Measurements from ENCODE around the gene TYROBP.
A peak's percentile ranks its signal among the peaks of the same experiment; 100 is the strongest.
"Not testable (repeated sequence)": the region's sequence is repeated elsewhere in the genome, so short reads cannot be mapped to it uniquely, and the experiment has no call there.

TYROBP gene

DNA sequence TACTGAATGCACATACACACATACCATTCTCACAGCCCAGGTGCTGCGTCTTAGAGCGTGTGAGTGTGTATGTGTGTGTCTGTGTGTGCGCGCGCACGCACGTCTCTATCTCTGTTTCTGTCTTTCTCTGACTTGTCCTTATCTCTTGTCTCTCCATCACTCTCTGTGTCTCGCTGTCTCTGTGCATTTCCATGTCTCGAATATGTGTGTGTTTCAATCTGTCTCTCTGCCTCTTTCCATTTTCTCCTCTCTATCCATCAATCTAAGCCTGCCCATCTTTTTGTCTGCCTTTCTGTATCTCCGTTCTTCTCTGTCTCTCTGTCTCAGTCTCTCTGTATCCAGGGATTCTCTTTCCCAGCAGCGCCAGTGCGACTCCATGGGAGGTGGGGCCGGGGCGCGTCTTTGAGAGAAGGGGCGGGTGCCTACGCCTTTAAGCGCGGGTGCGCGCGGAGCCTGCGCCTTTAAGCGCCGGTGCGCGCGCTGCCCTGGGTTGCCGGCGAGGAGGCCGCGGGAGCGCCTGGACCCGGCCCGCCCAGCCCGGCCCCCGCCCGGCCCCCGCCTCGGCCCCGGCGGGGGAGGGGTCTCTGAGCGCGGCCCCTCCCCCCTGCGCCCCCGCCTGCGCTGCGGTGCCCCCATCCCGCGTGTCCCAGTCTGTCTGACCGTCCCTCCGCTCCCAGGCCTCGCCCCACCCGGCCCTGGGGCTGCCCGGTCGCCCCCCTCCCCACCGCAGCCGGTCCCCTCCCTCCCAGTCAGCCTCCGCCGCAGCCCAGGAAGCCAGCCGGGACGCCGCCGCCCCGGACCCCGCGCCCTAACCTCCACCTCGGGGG is 28.0 kb upstream of the TYROBP start, which contains the start of gene LRFN3:
LRFN3 (plus strand) TSS at position 464 of the 827 bp plus-strand sequence. CDS start 3,052 bp downstream, outside the sequence.
- intact Hi-C loops (cut with DNase I), result loop anchor here (10.0 kb wide), 1 partner anchor 161 kb away; the partner anchor contains the start of gene ARHGAP33
- DNase-seq, result peak; percentile 64 to 98 (median 84)

DNA sequence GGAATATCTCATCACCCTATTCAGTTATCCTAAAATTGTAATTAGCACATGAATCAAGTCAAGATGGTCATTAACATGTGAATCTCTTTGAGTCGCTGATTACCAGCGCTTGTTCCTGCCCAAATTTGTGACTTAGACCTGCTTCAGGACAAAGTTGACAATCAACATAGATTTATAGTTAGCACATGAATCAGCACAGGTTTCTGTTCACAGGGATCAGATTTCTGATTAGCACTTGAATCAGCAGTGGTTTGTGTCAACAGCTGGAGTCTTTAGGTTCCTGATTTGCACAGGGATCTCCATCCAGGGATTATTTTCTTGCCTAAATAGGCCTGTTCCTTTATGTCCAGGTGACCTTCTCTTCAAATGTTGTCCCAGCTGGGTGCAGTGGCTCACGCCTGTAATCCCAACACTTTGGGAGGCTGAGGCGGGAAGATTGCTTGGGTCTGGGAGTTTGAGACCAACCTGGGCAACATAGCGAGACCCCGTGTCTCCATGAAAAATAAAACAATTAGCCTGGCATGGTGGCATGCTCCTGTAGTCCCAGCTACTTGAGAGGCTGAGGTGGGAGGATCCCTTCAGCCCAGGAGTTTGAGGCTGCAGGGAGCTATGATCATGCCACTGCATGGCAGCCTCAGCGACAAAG is 24.3 kb upstream of the TYROBP start:
- peak in 2 of 10 donors; percentile 8 to 39 for DNase-seq
- intact Hi-C loops (cut with DNase I), result loop anchor here (5.0 to 10.0 kb wide), 3 partner anchors 35 to 240 kb away; partner anchors contain the start of gene ARHGAP33

DNA sequence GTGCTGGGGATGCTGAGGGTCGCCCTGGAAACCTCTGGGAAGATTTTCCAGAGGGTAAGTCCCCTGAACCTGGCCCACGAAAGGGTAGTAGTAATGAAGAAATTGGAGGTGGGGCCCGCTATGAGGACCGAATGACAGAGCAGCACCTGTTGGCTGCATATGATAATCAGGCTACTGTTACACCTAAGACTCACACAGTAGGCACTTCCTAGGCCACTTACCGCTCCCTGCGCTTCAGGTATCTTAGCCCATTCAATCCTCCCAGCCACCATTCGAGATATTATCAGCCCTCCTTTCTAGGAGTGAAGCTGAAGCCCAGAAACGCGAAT is 23.7 kb upstream of the TYROBP start:
- DNase-seq, result no peak
- intact Hi-C loops (cut with DNase I), result loop anchor here (1.0 to 10.0 kb wide), 5 partner anchors 35 to 240 kb away; partner anchors contain the start of gene ARHGAP33

DNA sequence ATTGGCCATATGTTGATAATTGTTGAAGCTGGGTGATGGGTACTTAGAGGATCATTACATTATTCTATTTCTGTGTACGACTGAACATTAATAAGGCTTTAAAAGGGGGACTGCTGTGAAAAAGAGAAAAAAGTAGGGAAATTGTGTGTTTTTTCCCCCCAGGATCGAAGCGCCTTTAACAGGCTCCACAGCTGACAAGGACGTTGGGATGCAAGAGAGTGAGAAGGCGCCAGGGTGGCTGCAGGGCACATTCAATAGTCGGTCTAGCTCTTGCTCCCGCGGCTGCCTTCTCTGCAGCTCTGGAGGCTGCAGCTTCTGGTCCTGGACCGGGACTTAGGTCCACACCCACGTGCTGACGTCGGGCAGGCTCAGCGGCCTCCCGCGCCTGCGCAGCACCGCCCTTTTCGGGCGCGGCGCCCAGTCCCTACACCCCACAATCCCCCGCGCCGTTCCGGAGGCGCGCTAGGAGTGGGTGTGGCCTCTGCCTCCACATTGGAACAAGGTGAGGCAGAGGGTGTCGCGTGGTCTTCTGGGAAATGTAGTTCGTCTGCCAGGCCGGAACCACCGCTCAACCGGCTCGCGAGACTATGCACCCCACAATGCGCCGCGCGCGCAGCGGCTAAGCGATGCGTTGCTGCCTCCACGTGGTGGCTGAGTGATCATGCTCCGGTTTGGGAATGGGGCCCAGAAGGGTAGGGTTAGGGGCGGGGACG is 23.2 kb upstream of the TYROBP start:
- peak; percentile 98 to 100 (median 98) for DNase-seq
- intact Hi-C loops (cut with DNase I), result loop anchor here (1.0 to 10.0 kb wide), 5 partner anchors 34 to 239 kb away; partner anchors contain the start of gene ARHGAP33

DNA sequence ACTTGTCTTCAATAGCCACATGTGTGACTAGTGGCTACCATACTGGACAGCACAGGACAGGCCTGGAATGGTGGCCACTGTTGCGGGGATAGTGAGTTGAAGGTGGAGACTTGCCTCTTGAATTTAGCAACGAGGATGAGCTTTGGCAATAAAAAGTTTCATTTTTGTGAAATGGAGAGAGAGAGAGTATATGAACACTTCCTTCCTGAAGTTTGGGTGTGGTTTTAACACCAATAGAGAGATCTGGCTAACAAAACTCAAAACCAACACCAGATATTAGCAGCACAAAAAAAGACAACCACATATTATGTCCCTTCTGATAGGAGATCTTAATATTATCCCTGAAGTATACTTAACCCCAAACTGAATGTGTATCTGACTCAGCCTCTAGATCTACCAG is 21.8 kb upstream of the TYROBP start:
- DNase-seq, result no peak
- intact Hi-C loops (cut with DNase I), result loop anchor here (5.0 to 10.0 kb wide), 3 partner anchors 33 to 238 kb away; partner anchors contain the start of gene ARHGAP33

DNA sequence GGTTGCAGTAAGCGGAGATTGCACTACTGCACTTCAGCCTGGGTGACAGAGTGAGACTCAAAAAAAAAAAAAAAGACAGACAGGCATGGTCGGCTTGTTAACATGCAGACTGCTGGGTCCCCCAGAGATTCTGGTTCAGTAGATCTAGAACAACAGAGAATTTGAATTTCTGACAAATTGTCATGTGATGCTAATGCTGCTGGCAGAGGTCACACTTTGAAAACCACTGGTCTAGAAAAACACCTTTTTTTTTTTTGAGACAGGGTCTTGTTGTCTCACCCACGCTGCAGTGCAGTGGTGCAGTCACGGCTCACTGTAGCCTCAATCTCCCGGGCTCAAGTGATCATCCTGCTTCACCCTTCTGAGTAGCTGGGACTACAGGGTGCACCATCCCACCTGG is 20.4 kb upstream of the TYROBP start:
- DNase-seq, result peak in 1 of 10 donors; percentile 0
- intact Hi-C loops (cut with DNase I), result no loop called here

DNA sequence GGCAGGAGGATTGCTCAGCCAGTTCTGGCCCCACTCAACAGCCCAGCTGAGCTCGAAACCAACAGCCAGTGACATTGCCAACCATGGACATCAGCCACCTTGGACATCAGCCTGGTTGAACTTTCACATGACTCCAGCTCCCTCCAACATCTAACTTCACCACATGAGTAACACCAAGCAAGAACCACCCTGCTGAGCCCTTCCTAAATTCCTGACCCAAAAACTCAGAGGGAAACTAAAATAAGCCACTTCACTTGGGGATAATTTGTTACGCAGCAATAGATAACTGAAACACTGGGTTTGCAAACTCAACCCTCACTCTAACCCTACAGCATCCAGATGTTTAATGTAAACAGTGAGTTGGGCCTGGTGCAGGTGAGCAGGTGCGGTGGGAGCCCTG is 17.4 kb upstream of the TYROBP start:
- peak in 2 of 10 donors; percentile 8 to 10 for DNase-seq
- intact Hi-C loops (cut with DNase I), result no loop called here

DNA sequence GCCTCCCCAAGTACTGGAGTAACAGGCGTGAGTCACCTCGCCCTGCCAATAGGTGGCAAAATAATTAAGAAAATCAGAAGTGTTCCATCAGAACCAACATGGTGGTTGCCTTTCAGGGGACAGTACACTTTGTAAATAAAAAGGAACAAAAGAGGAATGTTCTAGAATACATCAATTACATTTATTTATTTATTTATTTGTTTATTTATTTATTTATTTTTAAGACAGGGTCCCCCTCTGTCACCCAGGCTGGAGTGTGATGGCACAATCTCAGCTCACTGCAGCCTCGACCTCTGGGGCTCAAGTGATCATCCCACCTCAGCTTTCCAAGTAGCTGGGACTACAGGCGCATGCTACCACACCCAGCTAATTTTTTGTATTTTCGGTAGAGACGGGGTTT is 12.9 kb upstream of the TYROBP start:
- peak in 1 of 10 donors; percentile 8 for DNase-seq
- intact Hi-C loops (cut with DNase I), result no loop called here

DNA sequence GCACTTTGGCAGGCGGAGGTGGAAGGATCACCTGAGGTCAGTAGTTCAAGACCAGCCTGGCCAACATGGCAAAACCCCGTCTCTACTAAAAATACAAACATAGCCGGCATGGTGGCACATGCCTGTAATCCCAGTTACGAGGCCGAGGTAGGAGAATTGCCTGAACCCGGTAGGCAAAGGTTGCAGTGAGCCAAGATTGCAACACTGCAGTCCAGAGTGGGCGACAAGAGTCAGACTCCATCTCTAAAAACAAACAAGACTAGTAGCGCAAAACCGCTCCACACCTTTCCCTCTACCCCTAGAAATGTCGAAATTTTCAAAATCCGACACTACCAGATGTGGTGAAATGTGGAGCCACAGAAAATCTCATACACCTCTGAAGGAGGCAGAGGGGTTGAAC is 11.2 kb upstream of the TYROBP start:
- intact Hi-C loops (cut with DNase I), result no loop called here
- DNase-seq, result peak in 2 of 10 donors; percentile 6 to 24

DNA sequence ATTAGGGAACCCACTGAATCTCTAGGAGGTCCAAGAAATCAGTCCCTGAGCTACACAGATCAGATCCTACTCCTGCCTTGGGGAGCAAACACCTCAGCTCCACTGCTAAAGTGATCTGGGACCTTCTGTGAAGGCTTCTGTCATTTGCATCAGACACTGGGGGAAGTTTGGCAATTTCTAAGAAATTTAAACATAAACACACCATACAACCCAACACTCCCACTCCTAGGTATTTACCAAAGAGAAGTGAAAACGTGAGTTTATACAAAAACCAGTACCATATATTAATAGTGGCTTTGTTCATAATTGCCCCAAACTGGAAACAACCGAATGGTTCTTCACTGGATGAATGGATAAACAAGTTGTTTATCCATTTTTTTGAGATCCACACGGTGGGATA is 7.3 kb upstream of the TYROBP start:
- intact Hi-C loops (cut with DNase I), result no loop called here
- DNase-seq, result no peak

DNA sequence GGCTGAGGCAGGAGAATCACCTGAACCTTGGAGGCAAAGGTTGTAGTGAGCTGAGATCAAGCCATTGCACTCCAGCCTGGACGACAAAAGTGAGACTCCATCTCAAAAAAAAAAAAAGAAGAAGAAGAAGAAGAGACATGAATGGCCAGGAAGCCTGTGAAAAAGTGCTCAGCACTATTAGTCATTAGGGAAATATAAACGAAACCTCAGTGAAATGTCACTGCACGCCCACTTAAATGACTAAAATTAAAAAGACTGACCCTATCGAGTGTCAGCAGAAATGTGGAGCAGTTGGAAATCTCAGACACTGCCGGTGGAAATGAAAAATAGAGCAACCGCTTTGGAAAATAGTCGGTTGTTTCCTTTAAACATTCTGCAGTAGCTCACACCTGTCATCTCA is 5.5 kb upstream of the TYROBP start:
- DNase-seq, result peak in 1 of 10 donors; percentile 19
- intact Hi-C loops (cut with DNase I), result no loop called here

DNA sequence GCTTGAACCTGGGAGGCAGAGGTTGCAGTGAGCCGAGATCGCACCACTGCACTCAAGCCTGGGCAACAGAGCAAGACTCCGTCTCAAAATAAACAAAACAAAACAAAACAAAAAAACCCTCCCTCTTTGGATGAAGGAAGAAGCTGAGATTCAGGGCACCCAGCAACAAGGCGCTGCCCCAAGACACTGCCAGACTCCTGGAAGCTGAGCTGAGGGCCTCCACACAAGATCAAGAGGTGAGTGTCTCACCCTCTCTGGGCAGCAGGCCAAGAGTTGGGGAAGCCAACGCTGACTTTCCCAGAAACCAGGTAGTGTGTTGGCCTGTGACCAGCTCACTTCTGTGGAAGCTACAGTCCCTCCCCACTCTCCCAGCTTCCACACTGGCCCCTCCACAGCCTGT is 3.7 kb upstream of the TYROBP start:
- intact Hi-C loops (cut with DNase I), result no loop called here
- DNase-seq, result peak in 2 of 10 donors; percentile 72 to 80

DNA sequence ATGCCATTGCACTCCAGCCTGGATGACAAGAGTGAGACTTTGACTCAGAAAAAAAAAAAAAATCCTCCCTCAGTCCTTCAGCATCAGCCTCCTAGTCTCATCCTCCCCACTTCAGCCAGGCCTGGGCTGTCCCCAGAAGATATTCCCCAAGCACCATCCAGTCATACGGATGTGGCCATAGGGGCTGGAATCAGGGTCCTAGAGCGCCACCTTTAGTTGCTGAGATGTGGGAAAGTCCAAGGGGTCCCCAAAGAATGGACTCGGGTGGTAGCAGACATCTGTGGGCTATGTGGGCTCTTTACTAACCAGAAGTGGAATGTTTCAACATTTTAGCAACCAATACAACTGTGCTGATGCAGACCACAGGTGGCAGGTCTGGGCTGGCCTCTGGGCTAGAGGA is 3.1 kb upstream of the TYROBP start:
- peak in 2 of 10 donors; percentile 12 to 44 for DNase-seq
- intact Hi-C loops (cut with DNase I), result no loop called here

DNA sequence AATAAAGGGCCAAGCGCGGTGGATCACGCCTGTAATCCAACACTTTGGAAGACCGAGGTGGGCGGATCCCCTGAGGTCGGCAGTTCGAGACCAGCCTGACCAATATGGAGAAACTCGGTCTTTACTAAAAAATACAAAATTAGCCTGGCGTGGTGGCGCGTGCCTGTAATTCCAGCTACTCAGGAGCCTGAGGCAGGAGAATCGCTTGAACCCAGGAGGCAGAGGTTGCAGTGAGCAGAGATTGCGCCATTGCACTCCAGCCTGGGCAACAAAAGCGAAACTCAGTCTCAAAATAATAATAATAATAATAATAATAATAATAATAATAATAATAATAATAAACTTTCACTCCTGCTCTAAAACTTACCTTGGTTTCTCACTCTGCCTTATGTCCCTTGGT is 2.3 kb upstream of the TYROBP start:
- peak in 2 of 10 donors; percentile 2 to 35 for DNase-seq
- intact Hi-C loops (cut with DNase I), result not testable (repeated sequence)

DNA sequence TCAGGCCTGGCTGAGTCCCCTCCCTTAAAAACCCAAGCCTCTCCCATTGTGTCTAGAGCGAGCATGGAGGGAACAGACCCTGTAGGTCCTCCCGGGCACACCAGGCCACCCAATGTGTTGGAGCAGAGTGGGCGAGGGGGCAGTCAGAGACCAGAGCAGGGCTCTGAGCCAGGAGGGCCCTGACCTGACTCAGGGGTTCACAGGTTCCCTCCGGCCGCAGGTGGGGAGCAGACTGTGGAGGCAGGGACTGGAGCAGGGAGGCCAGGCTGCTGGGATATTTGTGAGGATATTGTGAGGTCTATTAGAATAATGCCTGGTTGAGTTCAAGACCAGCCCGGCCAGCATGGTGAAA is 1.6 kb upstream of the TYROBP start:
- peak in 2 of 10 donors; percentile 67 to 75 for DNase-seq
- intact Hi-C loops (cut with DNase I), result no loop called here

DNA sequence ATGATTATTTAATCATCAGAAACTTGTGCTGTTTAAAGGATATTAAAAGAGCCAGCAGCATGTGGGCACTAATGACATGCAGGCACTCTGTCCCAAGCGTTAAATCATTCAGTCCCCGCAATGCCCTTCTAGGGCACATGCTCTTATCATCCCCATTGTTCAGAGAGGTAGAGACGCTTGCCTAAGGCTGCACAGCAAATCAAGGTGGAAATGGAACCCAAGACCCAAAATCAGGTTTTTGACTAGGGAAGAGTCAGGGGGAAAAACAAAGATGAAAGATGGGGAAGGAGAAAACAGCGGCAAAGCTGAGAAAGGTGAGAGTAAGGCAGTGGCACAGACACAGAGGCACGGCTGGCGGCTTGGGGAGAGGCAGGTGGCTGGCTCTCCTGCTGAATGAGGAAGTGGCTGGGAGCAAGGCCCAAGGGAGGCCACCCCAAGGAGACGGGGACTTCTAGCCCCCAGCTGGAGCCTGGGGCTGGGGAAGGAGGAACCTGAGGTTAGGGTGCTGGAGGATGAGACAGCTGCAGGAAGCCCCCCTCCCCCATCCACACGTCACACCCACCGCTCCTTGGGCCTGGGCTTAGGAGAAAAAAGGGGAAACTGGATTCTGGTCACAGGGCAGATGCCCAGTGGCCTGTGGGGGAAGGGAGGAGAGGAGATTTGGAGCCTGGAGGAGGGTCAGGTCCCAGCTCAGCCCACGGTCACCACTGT is 1.0 kb upstream of the TYROBP start:
- DNase-seq, result peak in 9 of 10 donors; percentile 17 to 92 (median 39)
- intact Hi-C loops (cut with DNase I), result no loop called here

DNA sequence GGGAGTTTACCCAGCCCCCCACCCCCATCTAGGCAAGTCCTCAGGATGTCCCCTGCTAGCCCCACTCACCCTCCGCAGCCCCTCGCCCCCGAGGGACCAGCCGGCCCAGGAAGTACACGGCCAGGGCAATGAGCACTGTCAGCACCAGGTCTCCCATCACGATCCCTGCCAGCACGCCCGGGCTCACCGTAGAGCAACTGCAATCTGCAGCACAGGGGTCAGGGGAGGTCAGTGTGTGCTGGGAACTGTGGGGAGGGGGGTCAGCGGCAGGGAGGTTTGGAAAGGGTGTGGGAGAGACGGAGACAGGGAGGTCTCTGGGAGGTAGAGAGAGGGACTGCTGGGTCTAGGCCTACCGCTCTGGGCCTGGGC is 734 bp downstream of the TYROBP start:
- intact Hi-C loops (cut with DNase I), result no loop called here
- peak in 2 of 10 donors; percentile 35 to 55 for DNase-seq

DNA sequence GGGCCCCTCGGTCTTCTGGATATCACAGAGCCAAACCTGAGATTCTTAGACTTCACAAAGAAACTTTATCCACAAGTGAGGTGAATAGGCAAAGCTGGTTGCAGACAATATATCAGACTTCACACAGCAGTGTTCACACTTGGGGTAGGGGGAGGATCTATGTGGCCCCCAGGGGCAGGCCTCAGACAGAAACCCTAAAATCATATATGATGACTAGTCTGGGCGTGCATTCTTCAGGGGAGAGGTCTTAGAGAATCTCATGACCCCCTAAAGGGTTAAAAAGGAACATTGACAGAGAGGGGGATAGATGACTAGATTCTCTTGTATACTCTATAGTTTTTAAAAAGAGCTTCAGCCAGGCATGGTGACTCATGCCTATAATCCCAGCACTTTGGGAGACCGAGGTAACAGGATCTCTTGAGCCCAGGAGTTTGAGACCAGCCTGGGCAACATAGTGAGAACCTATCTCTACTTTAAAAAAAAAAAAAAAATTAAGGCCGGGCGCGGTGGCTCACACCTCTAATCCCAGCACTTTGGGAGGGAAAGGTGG is 2.8 kb downstream of the TYROBP start:
- intact Hi-C loops (cut with DNase I), result no loop called here

DNA sequence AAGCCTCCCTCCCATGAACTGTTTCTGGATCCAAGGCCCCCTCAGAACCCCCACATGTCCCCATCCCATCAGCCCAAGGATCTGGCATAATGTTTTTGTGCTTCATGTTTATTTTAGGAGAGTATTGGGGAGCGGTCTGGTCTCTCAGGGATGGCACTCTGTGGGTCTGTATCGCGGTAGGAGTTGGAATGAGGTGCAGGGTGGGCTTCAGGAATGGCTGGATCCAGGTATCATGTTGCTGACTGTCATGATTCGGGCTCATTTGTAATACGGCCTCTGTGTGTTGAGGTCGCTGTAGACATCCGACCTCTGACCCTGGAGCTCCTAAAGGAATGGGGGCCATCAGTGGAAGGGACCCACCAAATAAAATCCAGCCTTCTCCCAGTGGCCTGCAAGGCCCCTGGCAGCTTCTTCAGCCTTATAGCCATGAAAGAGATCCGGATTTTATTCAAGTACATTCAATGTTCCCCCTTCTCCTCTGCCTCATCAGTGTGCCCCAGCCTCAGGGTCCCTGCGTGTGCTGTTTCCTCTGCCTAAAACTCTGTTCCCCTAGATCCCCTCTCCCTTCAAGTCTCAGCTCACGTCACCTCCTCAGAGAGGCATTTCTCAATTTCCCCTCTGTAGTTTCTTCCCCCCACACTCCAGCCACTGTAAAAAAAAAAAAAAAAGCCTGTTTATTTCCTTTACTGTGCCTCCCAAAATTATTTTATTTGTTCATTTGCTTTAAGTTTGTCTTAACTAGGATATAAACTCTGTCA is 3.6 kb downstream of the TYROBP start:
- peak in 2 of 10 donors; percentile 7 to 28 for DNase-seq
- intact Hi-C loops (cut with DNase I), result no loop called here

More for the DNA sequence above, 2.8 kb downstream of the TYROBP start:
- DNase-seq, result peak in 2 of 10 donors; percentile 25 to 27
